NOMO-1 (cell line): Measurements from ENCODE around the gene GIPC2.
"Not testable (repeated sequence)": the region's sequence is repeated elsewhere in the genome, so short reads cannot be mapped to it uniquely, and the experiment has no call there.

ENCODE experiments used
- DNase-seq, 2 experiments: peaks; one replicate each; lab custom pipeline; 2025; ENCODE audit not compliant: unreplicated experiment in 2 of 2; lab: John Stamatoyannopoulos, UW

The GIPC2 gene

DNA sequence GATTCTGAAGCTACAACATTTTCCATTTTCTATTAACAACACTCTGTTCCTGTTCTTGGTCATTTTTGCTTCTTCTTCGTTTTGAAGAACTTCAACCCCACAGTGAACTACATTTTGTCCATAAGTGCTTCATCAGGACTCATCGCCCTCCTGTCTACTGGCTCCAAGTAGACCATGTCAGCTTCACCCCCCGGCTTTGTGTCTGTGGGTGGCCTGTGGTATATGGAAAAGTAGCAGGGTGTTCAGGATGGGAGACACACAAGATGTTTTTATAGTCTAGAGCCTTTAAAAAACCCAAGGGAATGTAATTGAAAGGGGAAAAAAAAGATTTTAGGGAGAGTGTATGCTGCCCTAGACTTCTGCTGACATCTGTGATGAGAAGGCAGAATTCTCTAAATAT lies 46.1 kb downstream of the GIPC2 start:
- DNase-seq = no peak

DNA sequence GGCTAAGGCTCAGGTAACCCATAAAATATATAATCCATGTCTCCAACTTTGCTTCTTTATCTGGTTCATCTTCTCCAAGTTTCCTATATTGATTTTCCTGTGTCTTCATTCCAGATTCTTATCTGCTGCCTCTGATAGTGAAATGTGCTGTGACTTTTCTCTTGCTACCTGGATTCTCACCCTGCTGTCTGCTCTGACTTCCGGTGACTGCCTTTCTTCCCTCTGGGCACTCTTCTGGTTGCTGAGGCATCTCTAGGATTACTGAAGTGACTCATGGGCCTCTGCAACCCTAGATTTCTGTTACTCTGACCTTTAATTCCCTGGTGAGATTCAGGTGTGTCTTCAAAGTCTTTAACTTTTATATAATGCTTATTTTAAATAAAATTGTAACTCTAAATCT lies 46.9 kb downstream of the GIPC2 start:
- no peak for DNase-seq

DNA sequence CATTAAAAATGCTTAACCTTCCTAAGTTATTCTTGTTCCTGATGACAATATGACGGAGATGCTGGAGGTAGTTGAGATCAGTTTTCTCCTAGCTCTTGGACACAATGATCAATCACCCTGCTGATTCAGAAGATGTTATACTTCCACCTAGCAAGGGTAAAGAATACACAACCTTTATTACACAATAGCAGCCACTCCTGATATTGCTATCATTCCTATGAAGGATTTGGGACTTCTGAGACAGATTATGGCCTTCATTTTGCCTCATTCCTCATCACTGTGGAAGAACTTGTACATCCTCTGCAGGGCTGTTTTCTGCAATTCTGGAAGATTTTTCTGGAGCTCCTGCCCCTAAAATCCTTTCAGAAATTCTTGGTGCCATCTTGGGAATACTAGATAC lies 47.8 kb downstream of the GIPC2 start:
- no peak for DNase-seq

DNA sequence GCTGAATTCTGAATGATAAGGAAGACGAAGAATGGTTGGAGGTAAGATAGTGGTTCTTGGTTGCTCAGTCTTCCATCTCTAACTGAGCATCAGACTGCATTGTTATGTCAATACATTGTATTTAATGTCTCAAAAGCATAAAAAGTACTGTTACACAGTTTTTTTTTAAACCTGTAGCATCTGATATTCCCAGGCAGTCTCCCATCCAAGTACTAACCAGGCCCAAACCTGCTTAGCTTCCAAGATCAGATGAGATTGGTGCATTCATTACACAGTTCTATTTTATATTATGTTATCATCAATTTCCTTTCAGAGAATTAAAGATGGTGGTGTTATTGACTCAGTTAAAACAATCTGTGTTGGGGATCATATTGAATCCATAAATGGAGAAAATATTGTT lies 48.9 kb downstream of the GIPC2 start:
- DNase-seq = no peak

DNA sequence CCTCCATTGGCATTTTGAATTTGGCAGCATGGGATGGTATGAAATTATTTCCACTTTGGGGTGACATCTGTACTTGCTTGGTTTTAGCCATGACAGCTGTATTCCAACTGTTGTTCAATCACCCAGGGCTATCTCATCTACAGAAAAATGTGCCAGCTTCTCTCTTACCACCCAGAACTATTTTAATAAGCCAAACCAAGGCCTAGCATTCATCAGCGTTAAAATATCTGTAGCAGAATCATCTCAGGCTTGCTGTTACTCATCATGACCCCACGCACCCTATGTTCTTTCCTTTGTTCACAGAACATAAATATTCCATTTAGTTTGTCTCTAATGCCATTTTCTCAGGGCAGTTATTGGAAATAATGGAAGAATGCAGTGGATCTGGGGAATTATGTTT lies 49.8 kb downstream of the GIPC2 start:
- DNase-seq = no peak

DNA sequence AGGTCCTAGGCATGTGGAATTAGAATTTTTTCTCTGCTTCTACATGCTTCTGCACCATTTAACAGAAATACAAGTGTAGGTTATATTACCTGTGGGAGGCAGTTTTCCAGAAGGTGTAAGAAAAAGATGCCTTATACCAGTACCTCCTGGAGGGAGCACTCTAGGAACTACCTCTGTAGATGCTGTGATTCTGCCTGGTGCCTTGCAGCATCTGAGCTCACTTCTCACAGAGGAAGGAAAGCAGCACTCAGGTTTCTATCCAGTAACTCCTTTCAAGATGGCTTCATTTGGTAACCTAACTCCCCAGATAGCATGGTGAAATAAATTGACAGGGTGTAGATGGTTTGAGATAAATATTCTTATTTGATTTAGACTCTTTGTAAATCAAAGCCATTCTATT lies 50.3 kb downstream of the GIPC2 start:
- DNase-seq = no peak

DNA sequence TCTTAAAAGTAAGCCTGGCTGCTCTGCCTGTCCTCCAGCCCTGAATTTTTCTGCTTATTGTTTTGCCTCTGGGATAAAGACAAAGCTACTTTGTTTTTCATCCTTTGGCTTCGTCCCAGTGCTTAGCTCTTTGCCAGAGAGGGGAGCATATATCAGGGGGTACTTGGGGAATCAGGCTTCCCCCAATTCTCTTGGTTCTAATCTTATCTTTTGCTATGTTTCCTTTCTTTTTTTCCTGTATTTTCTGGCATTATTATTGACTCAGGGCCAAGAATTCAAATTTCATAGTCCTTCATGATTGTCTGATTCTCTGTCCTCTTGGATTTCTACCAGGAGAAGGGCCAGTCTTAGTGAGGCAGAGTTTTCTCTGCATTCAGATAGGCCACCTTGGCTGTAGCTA lies 51.2 kb downstream of the GIPC2 start:
- no peak for DNase-seq

DNA sequence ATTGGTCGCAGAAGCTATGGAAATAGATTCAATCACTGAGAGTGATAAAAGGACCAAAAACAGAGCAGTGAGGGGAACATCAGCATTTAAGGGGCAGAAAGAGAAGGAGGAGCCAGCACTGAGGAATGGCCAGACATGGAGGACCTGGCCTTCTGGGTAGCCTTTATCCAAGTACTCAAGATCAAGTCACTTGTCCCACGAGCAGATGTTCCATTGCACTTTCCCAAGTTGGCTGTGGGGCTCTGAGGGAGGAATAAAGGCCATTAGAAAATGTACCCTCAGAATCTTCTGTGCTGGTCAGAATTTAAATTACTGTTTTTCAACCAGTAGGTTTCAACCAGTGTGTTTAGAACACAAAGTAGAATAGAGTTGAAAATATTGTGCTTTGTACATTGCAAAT lies 55.3 kb downstream of the GIPC2 start:
- DNase-seq = no peak

DNA sequence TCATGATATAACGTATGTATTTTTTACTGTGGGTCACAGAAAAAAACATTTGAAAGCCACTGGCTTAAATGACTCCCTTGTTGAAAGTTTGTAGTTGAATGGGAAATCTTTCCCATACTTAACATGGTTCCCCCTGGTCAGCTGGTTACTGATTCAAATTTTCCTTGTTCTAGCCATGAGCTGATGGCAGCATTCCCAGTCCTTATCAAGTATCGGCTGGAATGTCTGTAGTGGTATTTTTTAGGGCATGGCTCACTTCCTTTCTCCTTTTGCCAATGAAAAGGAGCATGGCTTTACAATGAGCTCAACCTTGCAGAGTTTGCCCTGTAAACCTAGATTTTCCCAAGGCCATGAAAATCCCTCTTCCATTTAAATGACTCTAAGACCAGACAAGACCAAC lies 55.7 kb downstream of the GIPC2 start:
- no peak for DNase-seq

DNA sequence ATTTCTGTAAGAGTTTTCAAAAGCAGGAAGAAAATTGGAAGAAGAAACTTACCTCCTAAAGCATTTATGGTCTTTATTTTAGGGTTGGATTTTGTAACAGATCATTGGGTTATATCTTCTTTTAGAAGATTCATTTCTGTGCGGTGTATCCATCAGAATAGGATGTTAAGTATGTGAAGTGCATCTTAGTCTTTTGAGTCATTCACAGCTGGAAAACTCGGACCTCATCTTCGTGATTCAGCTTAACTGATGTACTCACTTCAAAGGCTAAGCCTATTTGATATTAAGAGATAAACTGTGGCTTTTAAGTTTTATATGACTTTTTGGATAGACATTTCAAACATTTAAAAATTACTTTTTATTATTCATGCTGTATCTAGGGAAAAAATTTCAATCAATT lies 56.3 kb downstream of the GIPC2 start:
- DNase-seq = no peak

DNA sequence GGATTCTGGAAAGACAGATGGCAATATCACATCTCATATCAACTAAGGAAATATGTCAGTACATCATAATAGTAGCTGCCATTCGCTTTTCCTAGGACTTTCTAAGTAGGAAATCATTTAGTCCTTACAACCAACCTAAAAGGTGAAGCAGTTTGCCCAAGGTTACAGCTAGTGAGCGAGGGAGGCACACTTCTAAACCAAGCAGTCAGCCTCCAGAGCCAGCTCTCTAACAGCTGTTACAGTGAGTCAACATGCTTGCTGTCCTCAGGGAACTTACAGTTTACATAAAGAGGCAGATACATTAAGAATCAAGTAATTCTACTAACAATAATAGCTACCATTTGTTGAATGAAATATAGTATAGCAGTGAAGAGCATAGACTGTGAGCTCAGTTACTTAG lies 57.1 kb downstream of the GIPC2 start:
- no peak for DNase-seq

- no peak for DNase-seq
Observed at GRCh38 chr1:78104322-78104721, 58.6 kb downstream of the GIPC2 start.

DNA sequence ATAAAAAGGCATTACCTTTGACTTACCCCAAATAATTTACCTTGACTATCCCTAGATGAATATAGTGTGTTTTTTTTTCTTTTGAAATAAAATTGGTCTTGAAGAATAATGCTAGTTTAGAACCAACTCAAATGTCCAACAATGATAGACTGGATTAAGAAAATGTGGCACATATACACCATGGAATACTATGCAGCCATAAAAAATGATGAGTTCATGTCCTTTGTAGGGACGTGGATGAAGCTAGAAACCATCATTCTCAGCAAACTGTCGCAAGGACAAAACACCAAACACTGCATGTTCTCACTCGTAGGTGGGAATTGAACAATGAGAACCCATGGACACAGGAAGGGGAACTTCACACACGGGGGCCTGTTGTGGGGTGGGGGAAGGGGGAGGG lies 63.9 kb downstream of the GIPC2 start:
- DNase-seq = not testable (repeated sequence)

- DNase-seq = no peak
Observed at GRCh38 chr1:78113156-78113916, 67.6 kb downstream of the GIPC2 start.

- DNase-seq = peak; percentile 49 to 64
Observed at GRCh38 chr1:78114034-78114956, 68.5 kb downstream of the GIPC2 start.

DNA sequence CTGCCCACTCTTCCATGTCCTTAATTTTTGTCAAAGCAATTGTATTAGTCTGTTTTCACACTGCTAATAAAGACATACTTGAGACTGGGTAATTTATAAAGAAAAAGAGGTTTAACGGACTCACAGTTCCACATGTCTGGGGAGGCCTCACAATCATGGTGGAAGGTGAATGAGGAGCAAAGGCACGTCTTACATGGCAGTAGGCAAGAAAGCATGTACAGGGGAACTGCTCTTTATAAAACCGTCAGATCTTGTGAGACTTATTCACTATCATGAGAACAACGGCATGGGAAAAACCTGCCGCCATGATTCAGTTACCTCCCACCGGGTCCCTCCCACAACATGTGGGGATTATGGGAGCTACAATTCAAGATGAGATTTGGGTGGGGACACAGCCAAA lies 74.7 kb downstream of the GIPC2 start:
- DNase-seq = not testable (repeated sequence)

GRCh38 chr1:78121710-78122109 lies 75.9 kb downstream of the GIPC2 start:
- DNase-seq = no peak

DNA sequence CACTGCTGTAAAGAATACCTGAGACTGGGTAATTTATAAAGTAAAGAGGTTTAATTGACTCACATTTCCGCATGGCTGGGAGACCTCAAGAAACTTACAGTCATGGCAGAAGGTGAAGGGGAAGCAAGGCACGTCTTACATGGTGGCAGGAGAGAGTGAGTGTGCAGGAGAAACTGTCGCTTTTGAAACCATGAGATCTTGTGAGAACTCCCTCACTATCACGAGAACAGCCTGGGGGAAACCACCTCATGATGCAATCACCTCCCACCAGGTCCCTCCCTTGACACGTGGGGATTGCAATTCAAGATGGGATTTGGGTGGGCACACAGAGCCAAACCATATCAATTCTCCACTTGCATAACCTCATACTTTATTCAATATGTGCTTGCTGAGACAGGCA lies 76.6 kb downstream of the GIPC2 start:
- no peak for DNase-seq

GRCh38 chr1:78126506-78126905 lies 80.7 kb downstream of the GIPC2 start:
- DNase-seq = no peak

GRCh38 chr1:78132174-78132947 lies 86.6 kb downstream of the GIPC2 start:
- DNase-seq = no peak

DNA sequence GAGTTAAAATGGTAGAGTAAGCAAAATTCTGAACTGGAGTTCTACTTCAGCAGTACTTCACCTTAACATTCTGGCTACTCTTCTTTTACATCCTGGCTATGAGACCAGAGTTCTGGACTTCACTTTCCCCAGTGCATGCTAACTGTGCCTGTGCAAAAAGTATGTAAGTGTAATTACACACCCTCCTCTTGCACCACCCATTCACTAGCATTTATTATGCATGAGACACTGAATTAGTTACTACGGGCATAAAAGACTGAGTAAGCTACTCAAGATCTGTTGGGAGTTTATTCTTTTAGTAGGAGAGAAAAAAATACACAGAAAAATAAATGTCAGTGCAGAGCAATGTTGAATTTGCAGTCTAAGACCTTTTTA lies 87.2 kb downstream of the GIPC2 start:
- DNase-seq = no peak
